GOT3 (cell line): ENCODE measurements around the gene OR5A1.
"Not testable (repeated sequence)": the region's sequence is repeated elsewhere in the genome, so short reads cannot be mapped to it uniquely, and the experiment has no call there.

Experiments used
- DNase-seq: peaks from one replicate; lab custom pipeline; 2025; ENCODE audit warnings: mixed read lengths; lab: John Stamatoyannopoulos, UW

Gene OR5A1

DNA sequence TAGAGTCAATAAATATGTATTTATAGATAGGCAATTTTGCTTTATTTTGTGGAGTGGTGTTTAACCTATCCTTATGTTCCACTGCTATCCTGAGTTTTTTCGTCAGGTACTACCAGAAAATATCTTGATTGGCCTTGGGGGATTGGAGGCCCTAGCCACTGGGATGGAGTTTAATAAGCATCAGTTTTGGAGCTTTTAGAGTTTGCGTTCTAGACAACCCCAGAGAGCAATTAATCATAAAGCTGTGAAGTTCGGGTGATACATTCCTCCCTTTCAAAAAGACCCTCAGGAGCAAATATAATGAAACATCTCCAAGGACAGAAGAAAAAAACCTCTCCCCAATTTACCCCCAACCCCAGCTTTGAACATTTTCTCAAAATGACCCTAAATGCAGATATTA lies at the start of gene OR5A1:
TSS of gene OR5A1 (plus strand) at position 301 of the 400 bp plus-strand sequence. CDS start 6,700 bp downstream, outside the sequence.
- DNase-seq = no peak

DNA sequence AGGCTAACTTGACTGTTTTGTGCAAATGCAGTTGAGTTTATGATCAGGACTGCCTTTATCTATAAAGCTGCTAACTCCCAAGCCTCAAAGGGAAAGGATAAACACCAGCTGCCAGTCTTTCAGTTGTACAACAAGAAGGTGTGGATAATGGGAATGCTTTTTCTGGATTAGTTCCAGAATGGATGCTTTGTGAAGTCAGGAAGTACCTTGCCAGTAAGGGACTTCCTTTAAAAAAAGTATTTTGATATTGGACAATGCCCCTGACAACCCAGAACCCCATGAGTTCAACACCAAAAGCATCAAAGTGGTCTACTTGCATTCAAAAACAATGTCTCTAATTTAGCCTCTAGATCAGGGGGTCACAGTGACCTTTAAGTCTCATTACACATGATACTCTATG lies 42.1 kb upstream of the OR5A1 start:
- DNase-seq = no peak

DNA sequence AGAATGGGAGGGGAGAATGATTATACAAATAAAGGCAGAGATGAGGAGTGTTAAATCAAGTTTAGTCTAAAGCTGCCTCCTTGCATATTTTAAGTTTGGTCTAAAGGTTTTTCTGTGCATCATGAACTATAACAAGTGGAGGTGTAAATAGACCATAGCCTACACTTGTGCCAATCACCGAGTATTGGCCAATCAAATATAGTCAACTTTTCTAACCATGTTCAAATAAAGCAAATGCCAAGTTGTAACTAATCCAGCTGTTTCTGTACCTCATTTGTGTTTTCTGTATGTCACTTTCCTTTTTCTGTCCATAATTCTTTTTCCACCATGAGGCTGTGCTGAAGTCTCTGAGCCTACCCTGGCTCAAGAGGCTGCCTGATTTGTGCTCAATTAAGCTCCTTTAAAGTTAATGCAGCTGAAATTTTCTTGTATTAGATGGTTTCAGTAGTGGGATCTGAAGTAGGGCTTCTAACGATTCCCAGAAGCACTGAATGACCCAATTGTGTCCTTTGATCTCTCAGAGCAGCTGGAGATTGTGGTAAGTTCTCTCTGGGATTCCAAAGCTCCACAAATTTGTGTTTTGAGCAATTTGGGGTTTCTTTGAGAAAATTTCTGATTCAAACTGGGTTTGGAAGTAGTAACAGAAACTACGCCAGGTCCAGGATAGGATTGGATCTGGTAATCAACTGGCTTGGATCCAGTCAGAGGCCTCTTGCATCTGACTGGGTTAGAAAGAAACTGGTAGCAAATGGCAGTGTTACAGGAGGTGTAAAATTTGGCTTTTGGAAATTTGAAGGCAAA lies 35.6 kb upstream of the OR5A1 start:
- DNase-seq = no peak

DNA sequence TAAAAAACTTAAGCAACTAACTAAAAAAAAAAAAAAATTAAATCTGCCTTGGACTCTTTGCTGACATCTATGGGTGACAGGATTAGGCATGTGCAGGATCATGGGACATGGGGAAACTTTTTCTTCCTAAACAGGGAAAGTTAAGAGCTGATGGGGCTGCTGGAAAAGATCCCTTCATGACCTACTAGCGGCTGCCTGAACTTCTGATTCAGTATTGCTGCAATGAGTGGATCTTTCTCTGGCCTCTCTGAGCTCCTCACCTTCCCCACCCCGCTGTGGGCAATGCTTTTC lies 35.1 kb upstream of the OR5A1 start:
- no peak for DNase-seq

DNA sequence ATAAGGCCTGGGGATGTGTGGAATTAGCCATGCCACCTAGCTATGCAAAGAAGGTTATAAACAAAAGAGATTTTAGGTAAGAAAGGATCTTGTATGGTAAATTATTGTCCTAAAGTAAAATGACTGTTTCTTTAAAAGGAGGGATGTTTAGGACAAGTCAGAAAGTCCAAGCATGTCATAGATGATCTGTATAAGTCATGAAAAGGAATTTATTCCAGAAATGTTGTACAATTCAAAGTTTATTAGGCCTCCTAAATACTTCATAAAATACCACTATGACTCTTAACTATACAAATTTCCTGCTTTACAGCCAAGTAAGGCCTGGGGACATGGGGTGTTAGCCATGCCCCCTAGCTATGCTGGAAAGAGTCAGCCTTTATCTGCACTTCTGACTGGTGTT lies 32.7 kb upstream of the OR5A1 start:
- no peak for DNase-seq

DNA sequence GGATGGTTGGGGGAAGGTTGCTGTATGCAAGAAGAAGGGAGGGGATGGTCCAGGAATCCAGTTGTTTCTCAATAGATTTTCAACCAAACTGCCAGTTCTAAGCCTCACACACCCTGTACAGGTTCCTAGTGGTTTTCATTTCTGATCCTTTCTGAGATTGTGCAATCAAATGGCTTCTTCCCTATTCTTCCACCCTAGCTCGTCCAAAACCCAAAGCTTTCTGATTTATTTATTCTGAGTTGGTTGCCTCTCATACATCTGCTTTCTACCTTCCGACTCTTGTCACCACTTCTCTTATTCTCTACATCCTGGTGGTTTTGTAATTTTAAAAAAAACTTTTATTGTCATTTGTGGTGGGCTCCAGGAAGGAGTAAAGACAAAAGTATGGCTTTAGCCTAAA lies 22.6 kb upstream of the OR5A1 start:
- DNase-seq = no peak

DNA sequence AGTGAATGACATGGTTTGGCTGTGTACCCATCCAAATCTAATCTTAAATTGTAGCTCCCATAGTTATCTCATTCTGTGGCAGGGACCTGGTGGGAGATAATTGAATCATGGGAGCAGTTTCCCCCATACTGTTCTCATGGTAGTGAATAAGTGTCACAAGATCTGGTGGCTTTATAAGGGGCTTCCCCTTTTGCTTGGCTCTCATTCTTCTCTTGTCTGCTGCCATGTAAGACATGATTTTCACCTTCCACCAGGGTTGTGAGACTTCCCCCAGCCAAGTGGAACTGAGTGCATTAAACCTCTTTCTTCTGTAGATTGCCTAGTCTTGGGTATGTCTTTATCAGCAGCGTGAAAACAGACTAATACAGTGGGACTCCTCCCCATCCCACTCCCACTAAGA lies 21.2 kb upstream of the OR5A1 start:
- DNase-seq = no peak

DNA sequence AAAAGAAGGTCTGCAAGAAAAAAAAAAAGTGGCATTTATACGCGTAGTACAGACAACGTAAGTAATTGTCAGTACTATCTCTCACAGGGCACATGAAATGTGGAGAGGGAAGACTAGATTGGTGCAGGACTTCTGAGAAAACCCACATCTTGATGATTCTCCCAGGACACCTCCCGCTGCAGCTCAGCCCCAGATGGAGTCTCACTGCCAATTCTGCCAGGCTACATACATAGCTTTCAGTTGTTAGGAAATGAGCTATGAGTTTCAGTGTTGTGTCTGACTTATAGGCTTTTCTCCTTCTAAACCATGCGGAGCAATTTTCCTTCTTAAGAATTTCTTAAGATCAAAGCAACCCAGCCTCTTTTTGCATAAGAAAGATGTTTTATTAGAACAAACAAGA lies 19.7 kb upstream of the OR5A1 start:
- no peak for DNase-seq

DNA sequence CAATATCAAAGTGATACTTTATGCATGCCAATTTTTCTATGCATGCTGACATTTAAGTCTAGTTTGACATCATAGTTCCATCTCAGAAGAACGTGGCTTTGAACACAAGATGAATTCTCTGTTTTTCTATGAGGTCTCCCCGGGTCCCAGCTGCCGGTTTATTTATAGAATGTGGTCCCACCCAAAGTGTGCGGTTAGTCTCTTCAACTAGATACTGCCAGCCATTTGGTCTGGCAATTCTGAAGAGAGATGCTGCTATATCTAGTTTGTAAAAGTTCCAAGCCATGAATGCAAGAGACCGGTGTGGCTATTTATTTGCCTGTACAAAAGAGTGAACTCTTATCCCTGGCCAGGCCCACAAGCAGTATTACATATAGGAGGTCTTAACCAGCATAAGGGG lies 19.2 kb upstream of the OR5A1 start:
- DNase-seq = no peak

DNA sequence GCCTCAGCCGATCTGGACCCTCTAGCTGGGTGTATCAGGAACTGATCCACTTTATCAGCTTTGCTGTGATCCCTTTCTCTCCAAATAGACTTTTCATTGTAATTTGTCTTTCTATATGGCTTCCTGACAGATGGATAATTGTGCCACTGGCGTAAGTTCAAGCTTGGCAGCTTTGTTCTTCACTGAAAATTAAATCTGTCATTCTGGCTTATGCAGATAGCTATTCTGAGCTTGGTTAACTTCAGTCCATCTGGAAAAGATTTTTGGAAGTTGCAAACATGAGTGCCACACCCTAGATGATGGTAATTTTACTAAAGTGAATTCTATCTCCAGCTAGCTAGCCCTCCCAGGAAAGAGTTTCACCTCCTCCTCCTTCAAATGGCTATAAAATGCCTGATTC lies 18.1 kb upstream of the OR5A1 start:
- no peak for DNase-seq

DNA sequence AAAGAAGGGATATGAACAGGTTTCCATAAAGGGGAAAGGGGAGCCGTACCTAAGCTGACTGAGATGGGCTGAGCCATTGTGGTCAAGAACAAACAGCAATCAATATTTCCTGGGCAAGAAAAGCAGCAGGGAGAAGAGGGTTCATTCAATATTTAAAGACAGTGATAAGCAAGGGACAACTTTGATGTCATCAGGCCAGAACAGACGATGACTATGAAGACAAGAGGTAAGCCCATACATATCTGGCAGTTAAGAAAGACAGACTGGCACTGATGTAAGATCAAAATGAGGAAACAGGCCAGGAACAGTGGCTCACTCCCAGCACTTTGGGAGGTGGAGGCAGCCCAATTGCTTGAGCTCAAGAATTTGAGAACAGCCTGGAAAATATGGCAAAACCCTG lies 12.4 kb upstream of the OR5A1 start:
- DNase-seq = no peak

DNA sequence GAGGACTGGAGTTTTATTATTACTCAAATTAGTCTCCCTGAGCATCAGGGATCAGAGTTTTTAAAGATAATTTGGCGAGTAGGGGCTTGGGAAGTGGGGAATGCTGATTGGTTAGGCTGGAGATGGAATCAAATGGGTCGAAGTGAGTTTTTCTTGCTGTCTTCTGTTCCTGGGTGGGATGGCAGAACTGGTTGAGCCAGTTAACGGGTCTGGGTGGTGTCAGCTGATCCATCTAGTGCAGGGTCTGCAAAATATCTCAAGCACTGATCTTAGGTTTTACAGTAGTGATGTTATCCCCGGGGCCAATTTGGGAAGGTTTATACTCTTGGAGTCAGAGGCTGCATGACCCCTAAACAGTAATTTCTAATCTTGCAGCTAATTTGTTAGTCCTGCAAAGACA lies 11.1 kb upstream of the OR5A1 start:
- DNase-seq = no peak

DNA sequence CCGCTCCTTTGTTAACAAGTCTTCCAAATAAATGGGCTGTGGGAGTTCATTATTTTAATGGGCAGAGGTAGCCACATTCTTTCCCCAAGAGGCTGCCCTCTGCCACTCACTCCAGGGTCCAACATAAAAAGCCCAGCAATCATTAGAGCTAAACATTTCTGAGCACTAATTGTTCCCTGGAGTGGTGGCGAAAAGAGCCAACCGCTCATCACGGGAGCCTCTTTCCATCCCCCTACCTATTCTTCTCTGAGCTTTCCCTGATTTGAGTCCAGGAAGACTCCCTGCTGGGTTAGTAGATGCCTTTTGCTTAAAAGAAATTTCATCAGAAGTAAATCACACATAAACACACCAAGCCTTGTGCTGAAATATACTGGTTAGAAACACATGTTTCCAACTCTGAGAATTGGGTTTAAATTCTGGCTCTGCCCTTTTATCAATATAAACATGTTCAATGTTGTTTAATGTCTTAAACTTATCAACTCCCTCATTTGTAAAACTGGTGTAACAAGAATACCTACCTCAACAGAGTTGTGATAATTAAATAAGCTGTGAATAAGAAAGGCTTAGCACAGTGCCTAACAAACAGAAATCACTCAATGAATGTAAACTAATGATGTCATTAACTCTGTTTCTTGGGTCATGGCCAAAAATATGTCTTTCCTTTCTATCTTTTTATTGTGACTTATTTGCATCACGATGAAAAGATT lies 9.8 kb upstream of the OR5A1 start, which contains the start of gene OR5A2:
TSS of gene OR5A2 (minus strand) at position 53 of the 707 bp plus-strand sequence. CDS start 3,460 bp downstream, outside the sequence.
- DNase-seq = no peak

DNA sequence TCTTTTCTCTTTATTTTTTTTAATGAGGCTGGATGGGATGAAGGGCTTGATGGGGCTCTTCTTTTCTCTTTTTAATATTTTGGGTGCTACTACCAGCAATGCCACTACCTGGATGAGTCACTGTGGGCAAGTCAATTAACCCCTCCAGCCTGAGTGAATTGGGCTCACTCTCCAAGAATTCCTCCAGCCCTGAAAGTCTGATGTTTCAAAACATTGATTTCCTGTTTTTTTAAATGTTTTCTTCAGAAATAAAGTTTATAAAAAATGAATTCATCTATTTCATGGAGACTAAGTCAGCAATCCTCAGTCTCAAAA lies 9.2 kb upstream of the OR5A1 start:
- no peak for DNase-seq

DNA sequence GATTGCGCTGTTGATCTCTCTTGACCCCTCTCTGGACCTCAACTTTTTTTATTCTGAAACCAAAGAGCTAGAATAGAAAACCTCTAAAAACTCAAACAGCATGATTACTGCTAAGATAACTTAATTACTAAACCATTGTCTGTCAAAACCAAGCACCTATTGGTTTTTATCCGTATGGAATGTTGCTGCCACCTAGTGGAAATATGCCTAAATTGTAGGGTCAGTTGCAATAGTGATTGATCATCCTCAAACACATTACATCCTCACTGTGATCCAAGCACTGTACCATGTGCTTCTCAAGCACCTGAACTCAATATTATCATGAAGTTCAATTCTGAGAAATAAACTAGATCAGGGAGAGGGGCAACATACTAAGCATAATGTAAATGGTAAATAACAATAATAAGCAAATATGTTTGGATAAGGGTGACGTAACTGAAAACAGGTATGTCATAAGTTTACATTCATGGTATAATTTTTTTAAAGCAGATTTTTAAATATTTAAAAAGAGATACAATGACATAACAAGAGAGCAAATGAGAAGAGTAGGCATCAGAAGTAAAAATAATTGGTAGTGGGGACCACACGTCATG lies 6.2 kb upstream of the OR5A1 start:
- DNase-seq = no peak

DNA sequence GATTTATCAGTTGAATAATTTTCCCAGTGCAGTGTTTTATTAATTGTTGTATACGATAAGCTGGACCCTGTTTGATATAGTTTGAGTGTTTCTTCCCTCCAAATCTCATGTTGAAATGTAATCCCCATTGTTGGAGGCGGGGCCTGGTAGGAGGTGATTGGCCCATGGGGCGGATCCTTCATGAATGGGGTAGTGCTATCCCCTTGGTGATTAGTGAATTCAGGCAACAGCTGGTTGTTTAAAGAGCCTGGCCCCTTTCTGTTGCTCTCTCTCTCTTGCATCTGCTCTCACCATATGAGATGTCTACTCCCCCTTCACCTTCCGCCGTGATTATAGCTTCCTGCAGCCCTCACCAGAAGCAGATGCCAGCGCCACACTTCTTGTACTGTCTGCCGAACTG lies 1.5 kb downstream of the OR5A1 start:
- DNase-seq = no peak

DNA sequence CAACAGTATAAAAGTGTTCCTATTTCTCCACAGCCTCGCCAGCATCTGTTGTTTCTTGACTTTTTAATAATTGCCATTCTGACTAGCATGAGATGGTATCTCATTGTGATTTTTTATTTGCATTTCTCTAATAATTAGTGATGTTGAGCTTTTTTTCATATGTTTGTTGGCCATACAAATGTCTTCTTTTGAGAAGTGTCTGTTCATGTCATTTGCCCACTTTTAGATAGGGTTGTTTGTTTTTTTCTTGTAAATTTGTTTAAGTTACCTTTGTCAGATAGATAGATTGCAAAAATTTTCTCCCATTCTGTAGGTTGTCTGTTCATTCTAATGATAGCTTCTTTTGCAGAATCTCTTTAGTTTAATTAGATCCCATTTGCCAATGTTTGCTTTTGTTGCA lies 9.4 kb downstream of the OR5A1 start:
- DNase-seq = not testable (repeated sequence)

DNA sequence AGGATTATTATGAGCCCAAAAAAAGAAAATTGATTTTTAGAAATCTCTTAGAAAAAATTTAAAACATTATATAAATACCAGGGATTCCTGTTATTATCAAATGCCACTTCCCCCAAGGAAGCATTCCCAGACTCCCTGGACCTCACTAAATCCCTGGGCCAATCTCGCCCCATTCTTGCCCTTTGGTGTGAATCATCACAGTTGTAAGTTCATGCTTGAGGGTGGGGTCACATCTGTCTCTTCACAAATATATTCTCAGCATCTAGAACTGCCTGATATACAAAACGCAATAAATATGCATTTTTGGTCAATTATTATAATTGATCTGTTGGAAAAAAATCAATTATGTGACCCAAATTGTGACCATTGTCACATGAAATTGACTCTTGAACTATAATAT lies 12.2 kb downstream of the OR5A1 start:
- DNase-seq = no peak

DNA sequence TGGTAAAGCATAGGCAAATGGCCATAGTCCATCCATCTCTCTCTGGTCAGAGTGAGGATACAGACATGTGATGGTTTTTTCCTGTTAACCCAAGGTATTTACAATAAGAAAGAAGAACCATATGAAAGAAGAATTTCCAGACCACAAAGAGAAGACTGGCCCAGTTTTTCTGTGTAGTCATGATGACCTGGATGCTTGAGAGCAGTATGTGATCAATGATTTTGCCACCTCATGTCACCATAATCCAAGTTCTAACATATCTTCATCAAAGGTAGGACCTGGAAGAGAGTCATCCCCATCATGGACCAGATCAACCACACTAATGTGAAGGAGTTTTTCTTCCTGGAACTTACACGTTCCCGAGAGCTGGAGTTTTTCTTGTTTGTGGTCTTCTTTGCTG lies 20.4 kb downstream of the OR5A1 start, which contains the start of gene OR4D6:
TSS of gene OR4D6 (plus strand) at position 301 of the 400 bp plus-strand sequence. CDS start at position 301, 0 bp downstream.
- DNase-seq = no peak

DNA sequence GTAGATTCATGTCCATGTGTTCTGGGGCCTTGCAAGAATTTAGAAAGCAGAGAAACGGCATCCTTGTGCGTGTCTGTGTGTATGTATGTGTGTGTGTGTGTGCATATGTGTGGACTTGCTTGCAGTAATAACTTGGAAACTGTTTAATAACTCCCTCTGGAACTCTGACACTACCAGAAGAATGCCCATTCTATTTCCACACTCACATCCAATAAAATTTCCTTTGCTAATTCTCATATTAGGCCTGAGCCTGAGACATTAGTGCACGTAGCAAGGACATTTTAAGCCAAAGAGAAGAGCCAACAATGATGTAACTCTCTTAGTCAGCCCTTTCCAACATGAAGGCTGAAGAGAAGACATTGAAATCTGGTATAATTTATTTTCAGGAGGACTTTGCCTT lies 23.6 kb downstream of the OR5A1 start:
- no peak for DNase-seq

DNA sequence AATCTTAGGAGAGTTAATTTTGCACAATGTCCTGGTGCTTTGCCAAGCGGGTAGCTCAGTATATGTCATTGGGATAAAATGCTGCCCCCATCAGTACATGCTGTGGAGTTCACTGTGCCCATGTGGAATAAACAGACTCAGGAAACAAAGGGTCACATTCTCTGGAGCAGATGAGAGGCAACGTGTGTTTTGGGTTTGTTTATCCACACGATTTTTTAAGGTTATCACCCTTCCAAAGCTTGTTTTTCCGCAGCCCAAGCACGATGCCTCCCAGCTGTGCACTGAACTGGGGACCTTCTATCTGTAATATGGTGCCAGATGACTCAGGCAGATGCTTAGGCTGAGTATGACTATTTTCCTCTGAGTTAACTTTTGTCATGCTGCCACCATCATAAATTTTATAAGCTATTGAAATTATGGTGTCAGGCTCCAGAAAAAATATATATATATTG lies 26.9 kb downstream of the OR5A1 start:
- DNase-seq = no peak

DNA sequence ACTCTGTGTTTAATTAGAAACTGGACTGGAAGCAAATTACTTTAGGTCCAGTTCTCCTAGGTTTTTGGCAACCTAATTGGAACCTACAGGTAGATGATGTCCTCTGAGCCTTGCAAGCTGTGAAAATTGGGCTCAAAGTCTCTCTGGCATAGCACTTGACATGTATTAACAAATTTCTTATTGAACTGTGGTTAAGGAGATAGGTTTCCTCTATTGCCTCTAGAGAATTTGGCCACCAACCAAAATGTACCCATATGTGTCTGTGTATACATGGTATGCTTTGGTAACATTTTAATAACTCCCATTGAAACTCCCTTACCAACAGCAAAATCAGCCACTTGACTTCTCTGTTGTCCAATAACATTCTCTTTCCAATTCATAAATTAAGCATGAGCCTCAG lies 36.7 kb downstream of the OR5A1 start, which contains the start of gene OR4D10:
TSS of gene OR4D10 (plus strand) at position 301 of the 400 bp plus-strand sequence. CDS start 4,115 bp downstream, outside the sequence.
- DNase-seq = no peak

DNA sequence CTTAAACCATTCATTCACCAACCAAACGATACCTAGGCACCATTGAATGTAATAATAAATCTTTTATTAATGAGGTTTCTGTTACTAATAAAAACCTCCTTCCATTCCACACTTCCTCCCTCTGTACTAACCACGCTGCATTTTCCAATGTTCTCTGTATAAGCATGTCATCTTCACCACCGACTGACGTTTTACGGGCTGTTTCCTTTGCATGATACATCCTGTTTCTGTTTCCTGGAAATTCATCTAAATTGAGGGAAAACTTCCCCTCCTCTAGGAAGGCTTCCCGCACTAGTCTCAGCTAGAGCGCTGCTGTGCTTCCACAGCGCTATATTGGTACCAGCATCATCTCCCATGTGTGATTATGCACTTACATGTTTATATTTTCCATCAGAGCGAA lies 38.9 kb downstream of the OR5A1 start:
- DNase-seq = no peak
